Measurements from ENCODE around the gene RSAD2.

DNA sequence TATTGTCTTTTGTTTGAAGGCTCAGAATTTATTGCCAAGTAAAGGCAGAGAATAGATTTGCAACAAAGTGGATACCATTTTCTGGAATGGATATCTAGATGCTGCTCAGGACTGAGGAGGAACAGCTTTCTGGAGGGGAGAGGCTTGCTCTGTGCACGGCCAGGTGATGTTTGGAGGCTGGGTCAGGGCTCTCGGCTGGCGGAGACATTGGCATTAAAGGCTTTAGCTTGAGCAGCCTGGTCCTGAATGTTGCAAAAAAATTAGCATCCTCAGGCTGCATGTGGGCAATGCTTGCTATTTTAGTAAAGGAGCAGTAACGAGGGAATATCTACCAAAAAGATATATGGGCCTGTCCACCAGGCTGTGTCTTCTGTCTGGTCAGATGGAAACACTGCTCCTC is 60.0 kb downstream of the RSAD2 start:
- TF ChIP-seq, protein P1, sequence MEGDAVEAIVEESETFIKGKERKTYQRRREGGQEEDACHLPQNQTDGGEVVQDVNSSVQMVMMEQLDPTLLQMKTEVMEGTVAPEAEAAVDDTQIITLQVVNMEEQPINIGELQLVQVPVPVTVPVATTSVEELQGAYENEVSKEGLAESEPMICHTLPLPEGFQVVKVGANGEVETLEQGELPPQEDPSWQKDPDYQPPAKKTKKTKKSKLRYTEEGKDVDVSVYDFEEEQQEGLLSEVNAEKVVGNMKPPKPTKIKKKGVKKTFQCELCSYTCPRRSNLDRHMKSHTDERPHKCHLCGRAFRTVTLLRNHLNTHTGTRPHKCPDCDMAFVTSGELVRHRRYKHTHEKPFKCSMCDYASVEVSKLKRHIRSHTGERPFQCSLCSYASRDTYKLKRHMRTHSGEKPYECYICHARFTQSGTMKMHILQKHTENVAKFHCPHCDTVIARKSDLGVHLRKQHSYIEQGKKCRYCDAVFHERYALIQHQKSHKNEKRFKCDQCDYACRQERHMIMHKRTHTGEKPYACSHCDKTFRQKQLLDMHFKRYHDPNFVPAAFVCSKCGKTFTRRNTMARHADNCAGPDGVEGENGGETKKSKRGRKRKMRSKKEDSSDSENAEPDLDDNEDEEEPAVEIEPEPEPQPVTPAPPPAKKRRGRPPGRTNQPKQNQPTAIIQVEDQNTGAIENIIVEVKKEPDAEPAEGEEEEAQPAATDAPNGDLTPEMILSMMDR (IDR thresholded peaks at IDR 0.05; ENCODE audit: extremely low read depth in 1 of 2, insufficient read depth in 1 of 2, low read depth in 1 of 2, low read length in 2 of 2): no peak
- no peak for TF ChIP-seq JUN (IDR thresholded peaks at IDR 0.05; ENCODE audit: borderline replicate concordance, insufficient read depth, insufficient read length, low read depth)
